ENCODE results near the gene ZDHHC16. TPM values are rescaled to one million over a fixed set of nuclear protein-coding genes. Genes with fewer than 3 reads are reported as not detected.

ZDHHC16 gene
- total and polyA plus RNA-seq, 4 donors: 18.0 to 27.2 (median 22.9) TPM

GRCh38 chr10:97401455-97401919 lies 44.5 kb upstream of the ZDHHC16 start:
- Histone ChIP-seq H3K27me3 (ENCODE audit: control insufficient read depth in 4 of 4, insufficient read depth in 4 of 4, low read length in 3 of 4) (no peaks in the 10 kb centered on the region), H3K9me3 (ENCODE audit: control insufficient read depth in 4 of 4, low read length in 3 of 4) (no peaks in the 10 kb centered on the region), H3K27ac (ENCODE audit: low read depth in 1 of 2, low read length in 2 of 2) (peak overlapping the region in 1 of 2 donors; percentile 75), H3K9ac (ENCODE audit: low read depth in 1 of 2, low read length in 2 of 2) (no peak overlapping the region), H3K4me1 (ENCODE audit: control insufficient read depth in 4 of 4, insufficient read depth in 4 of 4, low read length in 3 of 4) (peaks cover 6 to 11% (median 7%) of the 10 kb centered on the region in 4 donors), H3K4me3 (ENCODE audit: low read depth in 1 of 3, low read length in 3 of 3) (no peak overlapping the region), H3K36me3 (ENCODE audit: control insufficient read depth in 4 of 4, insufficient read depth in 3 of 4, low read depth in 1 of 4, low read length in 3 of 4) (peaks cover 0 to 3% (median under 1%) of the 10 kb centered on the region in 4 donors)
- DNase-seq (ENCODE audit: low spot score): no peak
- 65% methylated on average over 13 of the region's 13 CpGs for WGBS
- TF ChIP-seq GABPA (IDR thresholded peaks at IDR 0.05 in 1 of 2, conservative IDR thresholded peaks at IDR 0.05 in 1 of 2) (no peak), FOXA1 (IDR thresholded peaks at IDR 0.05) (no peak), RXRA (IDR thresholded peaks at IDR 0.05) (peak in 1 of 2 donors; percentile 4), EGR1 (IDR thresholded peaks at IDR 0.05; ENCODE audit: low read depth in 2 of 2) (no peak), NR2F2 (IDR thresholded peaks at IDR 0.05) (no peak), HNF4G (IDR thresholded peaks at IDR 0.05) (no peak)
- TF ChIP-seq, protein P1, sequence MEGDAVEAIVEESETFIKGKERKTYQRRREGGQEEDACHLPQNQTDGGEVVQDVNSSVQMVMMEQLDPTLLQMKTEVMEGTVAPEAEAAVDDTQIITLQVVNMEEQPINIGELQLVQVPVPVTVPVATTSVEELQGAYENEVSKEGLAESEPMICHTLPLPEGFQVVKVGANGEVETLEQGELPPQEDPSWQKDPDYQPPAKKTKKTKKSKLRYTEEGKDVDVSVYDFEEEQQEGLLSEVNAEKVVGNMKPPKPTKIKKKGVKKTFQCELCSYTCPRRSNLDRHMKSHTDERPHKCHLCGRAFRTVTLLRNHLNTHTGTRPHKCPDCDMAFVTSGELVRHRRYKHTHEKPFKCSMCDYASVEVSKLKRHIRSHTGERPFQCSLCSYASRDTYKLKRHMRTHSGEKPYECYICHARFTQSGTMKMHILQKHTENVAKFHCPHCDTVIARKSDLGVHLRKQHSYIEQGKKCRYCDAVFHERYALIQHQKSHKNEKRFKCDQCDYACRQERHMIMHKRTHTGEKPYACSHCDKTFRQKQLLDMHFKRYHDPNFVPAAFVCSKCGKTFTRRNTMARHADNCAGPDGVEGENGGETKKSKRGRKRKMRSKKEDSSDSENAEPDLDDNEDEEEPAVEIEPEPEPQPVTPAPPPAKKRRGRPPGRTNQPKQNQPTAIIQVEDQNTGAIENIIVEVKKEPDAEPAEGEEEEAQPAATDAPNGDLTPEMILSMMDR (IDR thresholded peaks at IDR 0.05; ENCODE audit: low read depth, low read length, missing input control): no peak
- TF ChIP-seq, protein P2, sequence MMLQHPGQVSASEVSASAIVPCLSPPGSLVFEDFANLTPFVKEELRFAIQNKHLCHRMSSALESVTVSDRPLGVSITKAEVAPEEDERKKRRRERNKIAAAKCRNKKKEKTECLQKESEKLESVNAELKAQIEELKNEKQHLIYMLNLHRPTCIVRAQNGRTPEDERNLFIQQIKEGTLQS (IDR thresholded peaks at IDR 0.05): no peak

- Histone ChIP-seq H3K27me3 (ENCODE audit: control insufficient read depth in 4 of 4, insufficient read depth in 4 of 4, low read length in 3 of 4) (no peaks in the 10 kb centered on the region), H3K36me3 (ENCODE audit: control insufficient read depth in 4 of 4, insufficient read depth in 3 of 4, low read depth in 1 of 4, low read length in 3 of 4) (no peaks in the 10 kb centered on the region), H3K4me1 (ENCODE audit: control insufficient read depth in 4 of 4, insufficient read depth in 4 of 4, low read length in 3 of 4) (peaks cover 6 to 18% (median 9%) of the 10 kb centered on the region in 4 donors), H3K9me3 (ENCODE audit: control insufficient read depth in 4 of 4, low read length in 3 of 4) (no peaks in the 10 kb centered on the region), H3K27ac (ENCODE audit: low read depth in 1 of 2, low read length in 2 of 2) (no peak overlapping the region), H3K4me3 (ENCODE audit: low read depth in 1 of 3, low read length in 3 of 3) (no peak overlapping the region), H3K9ac (ENCODE audit: low read depth in 1 of 2, low read length in 2 of 2) (no peak overlapping the region)
- TF ChIP-seq, protein P1 (IDR thresholded peaks at IDR 0.05; ENCODE audit: low read depth, low read length, missing input control): no peak
- no peak for TF ChIP-seq FOXA1 (IDR thresholded peaks at IDR 0.05)
- TF ChIP-seq, protein P3, sequence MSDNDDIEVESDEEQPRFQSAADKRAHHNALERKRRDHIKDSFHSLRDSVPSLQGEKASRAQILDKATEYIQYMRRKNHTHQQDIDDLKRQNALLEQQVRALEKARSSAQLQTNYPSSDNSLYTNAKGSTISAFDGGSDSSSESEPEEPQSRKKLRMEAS (IDR thresholded peaks at IDR 0.05): no peak
- TF ChIP-seq GABPA (IDR thresholded peaks at IDR 0.05 in 1 of 2, conservative IDR thresholded peaks at IDR 0.05 in 1 of 2): no peak
- TF ChIP-seq SP1 (IDR thresholded peaks at IDR 0.05): no peak
- TF ChIP-seq JUND (IDR thresholded peaks at IDR 0.05): no peak
- no peak for TF ChIP-seq RAD21 (IDR thresholded peaks at IDR 0.05)
- no peak for TF ChIP-seq NR2F2 (IDR thresholded peaks at IDR 0.05)
- no peak for TF ChIP-seq FOXA2 (IDR thresholded peaks at IDR 0.05)
- TF ChIP-seq, protein P4, sequence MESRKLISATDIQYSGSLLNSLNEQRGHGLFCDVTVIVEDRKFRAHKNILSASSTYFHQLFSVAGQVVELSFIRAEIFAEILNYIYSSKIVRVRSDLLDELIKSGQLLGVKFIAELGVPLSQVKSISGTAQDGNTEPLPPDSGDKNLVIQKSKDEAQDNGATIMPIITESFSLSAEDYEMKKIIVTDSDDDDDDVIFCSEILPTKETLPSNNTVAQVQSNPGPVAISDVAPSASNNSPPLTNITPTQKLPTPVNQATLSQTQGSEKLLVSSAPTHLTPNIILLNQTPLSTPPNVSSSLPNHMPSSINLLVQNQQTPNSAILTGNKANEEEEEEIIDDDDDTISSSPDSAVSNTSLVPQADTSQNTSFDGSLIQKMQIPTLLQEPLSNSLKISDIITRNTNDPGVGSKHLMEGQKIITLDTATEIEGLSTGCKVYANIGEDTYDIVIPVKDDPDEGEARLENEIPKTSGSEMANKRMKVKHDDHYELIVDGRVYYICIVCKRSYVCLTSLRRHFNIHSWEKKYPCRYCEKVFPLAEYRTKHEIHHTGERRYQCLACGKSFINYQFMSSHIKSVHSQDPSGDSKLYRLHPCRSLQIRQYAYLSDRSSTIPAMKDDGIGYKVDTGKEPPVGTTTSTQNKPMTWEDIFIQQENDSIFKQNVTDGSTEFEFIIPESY (IDR thresholded peaks at IDR 0.05): no peak
- no peak for TF ChIP-seq TAF1 (conservative IDR thresholded peaks at IDR 0.05)
- TF ChIP-seq, protein P2 (IDR thresholded peaks at IDR 0.05): no peak
- no peak for TF ChIP-seq HNF4A (conservative IDR thresholded peaks at IDR 0.05)
- TF ChIP-seq, protein P5, sequence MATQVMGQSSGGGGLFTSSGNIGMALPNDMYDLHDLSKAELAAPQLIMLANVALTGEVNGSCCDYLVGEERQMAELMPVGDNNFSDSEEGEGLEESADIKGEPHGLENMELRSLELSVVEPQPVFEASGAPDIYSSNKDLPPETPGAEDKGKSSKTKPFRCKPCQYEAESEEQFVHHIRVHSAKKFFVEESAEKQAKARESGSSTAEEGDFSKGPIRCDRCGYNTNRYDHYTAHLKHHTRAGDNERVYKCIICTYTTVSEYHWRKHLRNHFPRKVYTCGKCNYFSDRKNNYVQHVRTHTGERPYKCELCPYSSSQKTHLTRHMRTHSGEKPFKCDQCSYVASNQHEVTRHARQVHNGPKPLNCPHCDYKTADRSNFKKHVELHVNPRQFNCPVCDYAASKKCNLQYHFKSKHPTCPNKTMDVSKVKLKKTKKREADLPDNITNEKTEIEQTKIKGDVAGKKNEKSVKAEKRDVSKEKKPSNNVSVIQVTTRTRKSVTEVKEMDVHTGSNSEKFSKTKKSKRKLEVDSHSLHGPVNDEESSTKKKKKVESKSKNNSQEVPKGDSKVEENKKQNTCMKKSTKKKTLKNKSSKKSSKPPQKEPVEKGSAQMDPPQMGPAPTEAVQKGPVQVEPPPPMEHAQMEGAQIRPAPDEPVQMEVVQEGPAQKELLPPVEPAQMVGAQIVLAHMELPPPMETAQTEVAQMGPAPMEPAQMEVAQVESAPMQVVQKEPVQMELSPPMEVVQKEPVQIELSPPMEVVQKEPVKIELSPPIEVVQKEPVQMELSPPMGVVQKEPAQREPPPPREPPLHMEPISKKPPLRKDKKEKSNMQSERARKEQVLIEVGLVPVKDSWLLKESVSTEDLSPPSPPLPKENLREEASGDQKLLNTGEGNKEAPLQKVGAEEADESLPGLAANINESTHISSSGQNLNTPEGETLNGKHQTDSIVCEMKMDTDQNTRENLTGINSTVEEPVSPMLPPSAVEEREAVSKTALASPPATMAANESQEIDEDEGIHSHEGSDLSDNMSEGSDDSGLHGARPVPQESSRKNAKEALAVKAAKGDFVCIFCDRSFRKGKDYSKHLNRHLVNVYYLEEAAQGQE (IDR thresholded peaks at IDR 0.05): no peak
- no peak for DNase-seq (ENCODE audit: low spot score)
Measured at GRCh38 chr10:97404044-97404443, 41.9 kb upstream of the ZDHHC16 start.

Measured in liver (tissue), 9 donors.